ENCODE measurements around the gene POLH.

GRCh38 chr6:43613721-43614395 lies 37.9 kb downstream of the POLH start:
- TF ChIP-seq CTCF (conservative IDR thresholded peaks at IDR 0.05; ENCODE audit: low read depth, low read length) (no peak), EZH2 (IDR thresholded peaks at IDR 0.05; ENCODE audit: low read length, unreplicated experiment) (no peak), EZH2phosphoT487 (IDR thresholded peaks at IDR 0.05; ENCODE audit: borderline replicate concordance, low read length) (no peak)
